KOPT-K1 (cell line): ENCODE measurements around the gene MGAT4C.

Source experiments
- H3K27ac ChIP-seq: fragments of 200-600 bp; sonication (generic); 2 replicates; pipeline ENCODE4 v1.5.1; 2016; ENCODE audit warnings: antibody characterized with exemption, mild to moderate bottlenecking, low read depth, low read length; ENCODE audit not compliant: poor library complexity, severe bottlenecking
- H3K36me3 ChIP-seq: fragments of 200-600 bp; sonication (generic); 2 replicates; pipeline ENCODE4 v1.5.1; 2017; ENCODE audit warnings: antibody characterized with exemption, mild to moderate bottlenecking, low read length, moderate library complexity; ENCODE audit not compliant: insufficient read depth
- H3K9me3 ChIP-seq: fragments of 200-600 bp; sonication (generic); 2 replicates; pipeline ENCODE4 v1.5.1; 2017; ENCODE audit warnings: antibody characterized with exemption, low read length, mild to moderate bottlenecking; ENCODE audit not compliant: insufficient read depth, poor library complexity, severe bottlenecking

MGAT4C gene

DNA sequence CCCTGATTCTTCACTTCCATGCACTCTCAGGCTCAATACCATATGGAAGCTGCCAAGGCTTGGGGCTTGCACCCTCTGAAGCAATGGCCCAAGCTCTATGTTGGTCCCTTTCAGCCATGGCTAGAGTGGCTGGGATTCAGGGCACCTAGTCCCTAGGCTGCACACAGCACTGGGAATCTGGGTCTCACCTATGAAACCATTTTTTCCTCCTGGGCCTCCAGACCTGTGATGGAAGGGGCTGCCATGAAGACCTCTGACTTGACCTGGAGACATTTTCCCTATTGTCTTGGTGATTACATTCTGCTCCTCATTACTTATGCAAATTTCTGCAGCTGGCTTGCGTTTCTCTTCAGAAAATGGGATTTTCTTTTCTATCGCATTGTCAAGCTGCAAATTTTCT, 258.1 kb downstream of the MGAT4C start:
- Histone ChIP-seq H3K36me3 (no peaks in the 10 kb centered on the region), H3K9me3 (peaks cover 21% of the 10 kb centered on the region), H3K27ac (no peak overlapping the region)

DNA sequence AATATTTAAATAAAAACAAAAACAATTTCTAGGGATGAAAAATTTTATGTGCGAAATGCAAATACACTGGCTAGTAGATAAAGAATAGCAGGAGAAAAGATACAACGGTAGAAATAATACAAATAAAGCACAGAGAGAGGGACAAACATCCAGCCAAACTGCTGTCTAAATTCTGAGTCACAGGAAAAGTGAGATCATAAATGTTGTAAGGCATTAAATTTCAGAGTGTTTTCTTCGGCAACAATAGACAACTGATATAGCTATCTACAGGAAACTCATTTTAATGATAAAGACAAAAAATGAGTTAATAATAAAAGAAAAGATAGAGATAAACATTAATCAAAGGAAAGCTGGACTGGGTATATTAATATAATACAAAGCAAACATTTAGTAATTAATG, 259.9 kb downstream of the MGAT4C start:
- H3K36me3 ChIP-seq, result no peaks in the 10 kb centered on the region
- H3K9me3 ChIP-seq, result peaks cover 39% of the 10 kb centered on the region
- no peak overlapping the region for H3K27ac ChIP-seq

DNA sequence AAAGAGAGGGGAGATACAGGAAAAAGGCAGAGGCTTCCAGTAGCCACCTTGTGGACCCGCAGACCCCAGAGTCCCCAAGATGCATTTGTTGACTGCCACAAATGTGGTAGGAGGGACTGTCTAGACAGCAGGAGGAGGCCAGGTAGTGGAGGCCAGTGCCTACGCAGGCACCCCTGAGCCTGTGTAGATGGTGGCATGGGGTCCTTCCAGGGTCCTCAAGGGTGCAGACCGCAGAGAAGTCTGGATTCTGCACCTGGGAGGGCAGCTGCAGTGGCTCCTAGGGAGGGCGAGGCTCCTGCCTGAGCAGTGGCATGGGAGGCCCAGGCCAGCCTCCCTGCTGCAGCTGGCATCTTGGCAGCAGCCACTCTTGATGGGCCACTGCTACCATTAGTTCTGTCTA, 262.4 kb downstream of the MGAT4C start:
- no peak overlapping the region for H3K27ac ChIP-seq
- H3K9me3 ChIP-seq, result peaks cover 42% of the 10 kb centered on the region
- no peaks in the 10 kb centered on the region for H3K36me3 ChIP-seq

- no peak overlapping the region for H3K27ac ChIP-seq
- H3K36me3 ChIP-seq, result no peaks in the 10 kb centered on the region
- peaks cover 3% of the 10 kb centered on the region for H3K9me3 ChIP-seq
Observed at GRCh38 chr12:85985996-85986395, 270.2 kb downstream of the MGAT4C start.

DNA sequence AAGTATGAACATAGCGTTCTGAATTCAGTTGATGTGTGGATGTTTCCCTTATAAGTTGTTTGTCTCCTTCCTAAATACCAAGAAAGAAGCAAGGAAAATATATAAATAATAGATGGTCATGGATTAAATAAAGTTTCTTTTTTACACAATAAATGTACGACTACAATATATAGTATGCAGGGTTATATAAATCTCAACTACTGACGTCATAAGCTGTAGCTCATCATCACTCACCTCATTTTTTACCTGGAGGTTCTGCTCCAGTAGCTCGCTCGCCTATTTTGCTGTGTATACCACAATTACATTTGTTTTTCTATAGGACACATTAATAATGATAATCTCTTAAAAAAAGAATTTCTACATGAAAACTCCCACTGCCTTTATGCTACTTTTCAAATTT, 272.6 kb downstream of the MGAT4C start:
- Histone ChIP-seq H3K36me3 (no peaks in the 10 kb centered on the region), H3K27ac (no peak overlapping the region), H3K9me3 (no peaks in the 10 kb centered on the region)

GRCh38 chr12:85979641-85980040, 276.6 kb downstream of the MGAT4C start:
- Histone ChIP-seq H3K36me3 (no peaks in the 10 kb centered on the region), H3K27ac (no peak overlapping the region), H3K9me3 (no peaks in the 10 kb centered on the region)

DNA sequence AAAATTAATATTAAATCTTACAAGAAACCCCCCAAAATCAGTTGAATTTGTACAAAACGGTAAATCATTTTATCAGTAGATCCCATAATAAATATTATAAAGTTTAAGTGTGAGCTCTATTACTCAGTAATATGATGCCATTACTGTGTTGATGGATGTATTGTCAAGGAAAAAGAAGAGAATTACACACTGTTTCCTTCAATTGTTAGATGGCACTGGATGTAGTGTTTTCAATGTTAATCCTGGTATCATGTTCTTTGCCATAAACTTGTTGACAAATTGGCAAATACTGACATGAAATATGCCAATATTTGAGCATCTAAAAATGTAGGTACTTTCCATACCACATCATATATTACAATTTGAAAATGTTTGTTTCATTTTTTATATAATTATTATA, 280.5 kb downstream of the MGAT4C start:
- H3K9me3 ChIP-seq, result no peaks in the 10 kb centered on the region
- H3K36me3 ChIP-seq, result no peaks in the 10 kb centered on the region
- H3K27ac ChIP-seq, result no peak overlapping the region

GRCh38 chr12:85971800-85972199, 284.4 kb downstream of the MGAT4C start:
- H3K9me3 ChIP-seq, result no peaks in the 10 kb centered on the region
- H3K27ac ChIP-seq, result no peak overlapping the region
- H3K36me3 ChIP-seq, result no peaks in the 10 kb centered on the region

- H3K9me3 ChIP-seq, result no peaks in the 10 kb centered on the region
- no peak overlapping the region for H3K27ac ChIP-seq
- H3K36me3 ChIP-seq, result no peaks in the 10 kb centered on the region
Observed at GRCh38 chr12:85968606-85969005, 287.6 kb downstream of the MGAT4C start.

- H3K27ac ChIP-seq, result no peak overlapping the region
- no peaks in the 10 kb centered on the region for H3K9me3 ChIP-seq
- H3K36me3 ChIP-seq, result no peaks in the 10 kb centered on the region
Observed at GRCh38 chr12:85963326-85963725, 292.9 kb downstream of the MGAT4C start.

DNA sequence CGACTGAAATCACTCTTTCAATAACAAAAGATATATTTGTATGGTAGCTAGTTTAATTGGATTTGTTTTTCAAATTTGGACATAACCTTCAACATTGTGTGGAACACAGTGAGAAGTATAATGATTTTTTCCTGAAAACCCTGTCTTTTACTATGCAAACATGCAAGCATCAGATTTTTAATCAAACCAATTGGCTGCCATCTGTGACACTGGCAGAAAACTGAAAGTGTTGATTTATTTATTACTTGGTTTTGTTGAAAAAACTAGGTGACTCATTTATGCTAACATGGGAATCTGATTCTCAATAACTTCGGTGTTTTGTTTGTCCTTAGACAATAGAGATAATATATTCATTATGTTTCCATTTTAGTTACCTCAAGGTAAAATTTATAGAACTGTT, 300.1 kb downstream of the MGAT4C start:
- Histone ChIP-seq H3K36me3 (no peaks in the 10 kb centered on the region), H3K27ac (no peak overlapping the region), H3K9me3 (no peaks in the 10 kb centered on the region)

GRCh38 chr12:85955127-85955526, 301.1 kb downstream of the MGAT4C start:
- no peaks in the 10 kb centered on the region for H3K36me3 ChIP-seq
- H3K27ac ChIP-seq, result no peak overlapping the region
- H3K9me3 ChIP-seq, result no peaks in the 10 kb centered on the region

DNA sequence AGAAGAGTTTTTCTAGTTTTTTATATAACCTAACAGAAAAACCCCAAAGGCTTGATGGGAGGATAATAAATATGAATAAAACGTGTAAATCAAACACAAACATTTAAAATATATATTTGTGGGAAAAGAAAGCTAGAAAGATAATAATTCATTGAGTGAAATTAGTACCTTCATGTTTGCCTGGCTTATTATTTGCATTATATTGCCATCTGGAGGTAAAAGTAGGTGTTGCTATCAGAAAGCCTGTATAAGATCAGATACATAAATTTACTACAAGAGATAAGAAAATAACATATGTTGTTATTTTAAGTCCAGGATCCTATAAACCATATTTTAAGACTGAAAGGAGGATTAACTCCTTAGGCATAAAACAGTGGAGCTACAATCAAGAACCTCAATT, 304.4 kb downstream of the MGAT4C start:
- Histone ChIP-seq H3K36me3 (no peaks in the 10 kb centered on the region), H3K27ac (no peak overlapping the region), H3K9me3 (no peaks in the 10 kb centered on the region)

GRCh38 chr12:85949253-85949652, 306.9 kb downstream of the MGAT4C start:
- Histone ChIP-seq H3K36me3 (no peaks in the 10 kb centered on the region), H3K9me3 (no peaks in the 10 kb centered on the region), H3K27ac (no peak overlapping the region)

GRCh38 chr12:85948340-85948739, 307.9 kb downstream of the MGAT4C start:
- H3K9me3 ChIP-seq, result no peaks in the 10 kb centered on the region
- no peaks in the 10 kb centered on the region for H3K36me3 ChIP-seq
- H3K27ac ChIP-seq, result no peak overlapping the region

GRCh38 chr12:85947286-85947685, 308.9 kb downstream of the MGAT4C start:
- H3K9me3 ChIP-seq, result no peaks in the 10 kb centered on the region
- no peak overlapping the region for H3K27ac ChIP-seq
- no peaks in the 10 kb centered on the region for H3K36me3 ChIP-seq

- Histone ChIP-seq H3K36me3 (no peaks in the 10 kb centered on the region), H3K9me3 (no peaks in the 10 kb centered on the region), H3K27ac (no peak overlapping the region)
Observed at GRCh38 chr12:85946375-85946774, 309.8 kb downstream of the MGAT4C start.
